GM19455 (cell line): Measurements from ENCODE around the gene TMEM132D.

Experiments
- ATAC-seq: cut with Tn5 transposase; IDR thresholded peaks from one replicate; pipeline ENCODE4 v1.9.1; 2021; ENCODE audit not compliant: unreplicated experiment

TMEM132D gene

DNA sequence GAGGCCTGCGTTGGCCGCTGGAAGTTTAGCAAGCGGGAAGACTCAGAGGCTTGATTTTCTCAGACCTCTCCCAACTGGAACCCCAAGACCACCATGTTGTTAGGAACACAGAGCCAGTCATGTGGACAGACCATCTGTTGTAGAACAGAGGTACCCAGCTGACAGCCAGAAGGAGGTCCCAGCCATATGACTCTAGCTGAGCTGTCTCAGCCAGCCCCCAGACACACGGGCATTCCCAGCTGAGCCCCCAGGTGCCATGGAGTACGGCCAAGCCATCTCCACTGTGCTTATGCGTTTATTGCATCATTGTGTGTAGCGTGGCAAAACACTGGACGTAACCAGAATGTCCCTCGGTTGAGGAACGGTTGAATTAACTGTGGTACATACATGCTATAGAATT lies 421.9 kb downstream of the TMEM132D start:
- ATAC-seq: no peak

DNA sequence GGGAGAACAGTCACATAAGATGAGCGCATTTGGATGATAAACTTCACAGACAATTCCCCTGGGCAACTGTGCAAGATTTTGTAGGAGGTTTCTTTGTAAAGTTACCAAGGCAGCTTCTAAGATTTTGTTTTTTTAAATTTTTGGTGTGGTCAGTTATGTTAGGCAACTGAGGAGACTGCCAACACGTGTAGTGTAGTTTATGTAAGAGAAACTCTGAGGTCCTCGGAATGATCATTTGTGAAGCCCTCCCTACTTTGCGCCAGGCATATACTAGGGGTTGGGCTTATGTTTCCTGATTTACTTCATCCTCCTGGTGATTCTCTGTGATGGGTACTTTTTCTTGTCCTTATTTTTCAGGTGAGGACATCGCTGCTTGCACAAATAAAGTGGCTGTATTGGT lies 433.6 kb downstream of the TMEM132D start:
- ATAC-seq: no peak

DNA sequence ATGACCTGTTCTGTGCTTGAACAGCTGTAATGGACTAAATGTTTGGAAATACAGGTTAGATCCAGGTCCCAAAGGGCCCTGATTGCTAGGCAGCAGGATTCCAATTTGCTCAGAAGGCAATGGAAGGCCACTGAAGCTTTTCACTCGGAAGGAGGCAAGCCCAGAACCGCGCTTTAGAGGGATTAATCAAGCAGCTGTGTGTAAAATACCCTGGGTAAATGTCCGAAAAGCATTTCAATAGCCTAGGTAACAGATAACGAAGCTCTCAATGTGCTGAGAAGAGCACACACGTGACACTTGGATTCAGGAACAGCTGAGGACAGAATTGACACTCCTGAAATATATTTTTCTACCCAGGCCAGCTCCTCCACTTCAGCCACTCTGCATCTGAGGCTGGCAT lies 436.1 kb downstream of the TMEM132D start:
- no peak for ATAC-seq

DNA sequence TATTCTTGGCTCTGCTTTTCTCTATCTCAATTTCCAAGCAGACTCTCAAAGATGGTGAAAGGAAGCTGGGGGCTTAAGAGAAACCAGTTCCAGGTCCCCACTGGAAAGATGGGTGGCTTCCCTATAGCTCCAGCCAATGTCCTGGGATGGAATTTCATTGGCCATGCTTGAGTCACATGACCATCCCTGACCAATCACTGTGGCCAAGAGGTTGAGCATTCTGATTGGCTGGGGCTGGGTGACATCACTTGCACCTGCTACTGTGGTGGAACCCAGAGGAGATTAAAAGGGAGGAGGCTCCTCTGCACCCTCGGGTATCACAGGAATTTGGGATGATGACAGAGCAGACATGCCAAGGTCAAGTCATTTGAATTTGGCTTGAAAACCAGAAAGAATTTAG lies 436.5 kb downstream of the TMEM132D start:
- ATAC-seq: no peak

DNA sequence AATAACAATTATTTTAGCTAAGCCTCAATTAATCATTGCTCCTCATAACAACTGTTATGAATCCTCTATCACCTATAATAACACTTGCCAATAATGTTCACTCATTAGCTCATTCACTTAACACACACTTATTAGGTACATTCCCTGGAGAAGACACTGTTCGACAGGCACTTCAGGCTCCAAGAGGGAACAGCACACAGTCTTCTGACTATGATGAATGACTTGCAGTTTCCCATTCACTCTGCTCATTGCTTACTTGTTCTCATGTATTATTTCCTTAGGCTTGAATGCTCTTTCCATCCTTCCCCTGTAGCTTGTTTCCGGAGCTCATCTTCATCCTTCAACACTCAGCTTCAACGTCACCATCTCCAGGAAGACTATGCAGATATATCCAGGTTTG lies 437.3 kb downstream of the TMEM132D start:
- ATAC-seq: no peak

DNA sequence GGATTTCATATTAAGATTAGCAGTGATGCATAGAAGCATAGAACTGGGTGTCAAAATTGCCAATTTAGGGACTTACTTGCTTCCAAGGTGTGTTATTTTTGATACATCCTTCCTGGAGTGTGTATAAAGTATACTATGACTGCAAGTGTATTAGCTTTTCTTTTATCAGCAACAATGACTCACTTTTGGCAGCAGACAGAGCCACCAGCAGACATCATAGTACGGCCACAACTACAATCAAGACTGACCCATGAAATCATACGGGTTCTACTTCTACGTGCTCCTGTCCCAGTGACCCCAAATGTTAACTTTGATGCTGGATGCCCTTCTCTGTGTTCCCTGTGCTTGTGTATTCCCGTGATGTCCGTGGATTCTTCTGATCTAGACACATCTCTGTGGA lies 443.9 kb downstream of the TMEM132D start:
- no peak for ATAC-seq

DNA sequence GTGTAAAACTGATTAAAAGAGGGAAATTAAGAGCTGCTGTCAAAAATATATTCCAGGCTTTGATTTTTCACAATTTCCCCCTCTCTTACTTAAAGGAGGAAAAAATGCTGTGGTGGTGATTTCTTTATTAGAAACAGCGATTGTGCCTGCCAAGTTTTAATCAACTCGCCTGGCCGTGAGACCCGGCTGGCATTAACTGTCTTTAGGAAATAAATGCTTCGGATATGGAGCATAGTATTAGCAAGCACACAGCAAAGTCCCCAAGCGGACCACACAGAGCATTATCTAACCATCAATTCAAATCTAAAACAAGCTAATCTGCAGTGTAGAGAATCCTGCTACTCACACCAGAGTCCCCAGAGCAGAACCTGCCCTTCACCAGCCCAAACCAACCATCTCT lies 457.1 kb downstream of the TMEM132D start:
- no peak for ATAC-seq

DNA sequence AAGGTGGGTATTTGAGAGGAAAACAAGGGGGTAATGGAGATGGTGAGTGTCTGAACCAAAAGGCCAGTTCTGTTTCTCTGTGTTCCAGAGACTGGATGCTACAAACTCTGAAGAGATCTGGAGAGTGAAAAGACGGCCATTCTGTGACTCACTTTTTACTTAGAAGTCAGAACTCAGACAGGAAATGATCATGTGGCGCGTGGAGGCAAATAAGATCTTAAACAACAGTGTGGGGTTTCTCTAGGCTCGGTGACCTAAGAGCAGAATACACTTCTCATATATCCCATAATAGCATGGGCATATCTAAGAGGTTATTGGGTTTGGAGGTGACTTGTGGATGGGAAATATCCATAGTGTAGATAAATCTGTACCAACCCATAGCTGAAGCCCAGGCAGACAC lies 463.5 kb downstream of the TMEM132D start:
- no peak for ATAC-seq

DNA sequence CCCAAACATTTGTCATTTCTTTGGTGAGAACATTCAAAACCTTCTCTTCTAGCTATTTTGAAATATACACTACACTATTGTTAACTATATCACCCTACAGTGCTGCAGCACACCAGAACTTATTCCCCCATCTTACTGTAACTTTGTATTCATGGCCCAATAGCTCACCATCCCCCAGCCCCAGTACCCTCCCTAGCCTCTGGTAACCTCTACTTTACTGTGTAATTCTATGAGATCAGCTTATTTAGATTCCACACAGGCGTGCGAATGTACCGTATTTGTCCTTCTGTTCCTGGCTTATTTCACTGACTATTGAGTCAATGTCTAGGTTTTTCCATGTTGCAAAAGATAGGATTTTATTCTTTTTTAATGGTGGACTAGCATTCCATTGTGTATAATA lies 469.0 kb downstream of the TMEM132D start:
- no peak for ATAC-seq

DNA sequence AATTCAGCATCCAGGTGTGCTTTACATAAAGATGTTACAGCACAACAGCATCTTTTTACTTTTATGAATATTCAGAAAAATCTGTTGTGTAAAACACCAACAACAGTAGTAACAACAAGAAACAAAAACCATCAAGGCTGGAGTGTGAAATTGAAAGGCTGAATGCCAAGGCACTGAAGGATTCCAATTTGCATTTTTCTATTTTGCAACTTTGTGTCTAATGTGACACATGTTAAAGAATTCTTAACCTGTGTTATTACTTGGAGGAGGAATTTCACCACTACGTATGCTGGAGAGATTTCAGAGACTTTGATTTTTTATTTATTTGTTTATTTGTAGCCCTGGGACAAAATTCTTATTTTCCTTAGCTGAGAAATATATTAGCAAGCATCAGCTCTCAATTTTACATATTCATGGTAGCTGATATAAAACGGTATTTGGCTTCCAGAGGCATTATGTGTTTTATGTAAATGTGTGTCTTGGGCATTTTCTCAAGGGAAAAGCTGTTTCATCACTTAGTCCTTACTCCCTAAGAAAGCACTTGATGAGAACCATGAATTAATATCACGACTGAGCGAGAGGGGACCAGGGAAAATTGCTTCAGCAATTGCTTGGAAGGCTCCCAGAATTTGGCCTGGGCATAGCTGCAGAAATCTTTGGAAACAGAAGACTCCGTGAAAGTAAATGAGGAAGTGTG lies 475.4 kb downstream of the TMEM132D start:
- no peak for ATAC-seq

DNA sequence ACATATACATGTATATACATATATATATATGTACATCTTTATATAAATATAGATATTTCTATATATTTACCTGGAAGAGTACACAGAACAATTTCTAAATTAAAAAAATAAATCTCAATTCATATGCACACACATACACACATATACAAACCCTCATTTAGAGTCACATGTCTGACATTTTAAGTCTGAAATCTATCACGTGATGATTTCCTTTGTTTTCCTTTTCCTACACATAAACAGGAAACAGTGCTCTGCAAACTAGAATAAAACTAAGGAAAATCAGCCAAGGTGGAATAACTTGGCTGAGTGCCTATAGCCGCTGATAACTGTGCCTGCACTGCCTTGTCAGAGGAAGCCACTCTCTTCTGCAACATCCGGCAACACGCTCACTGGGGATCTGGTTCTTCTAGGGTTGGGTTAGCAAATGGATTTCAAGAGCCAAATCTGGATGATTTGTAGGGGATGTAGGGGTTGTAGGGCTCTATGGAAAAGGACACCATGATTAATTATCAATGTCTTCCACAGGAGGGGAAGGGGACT lies 480.7 kb downstream of the TMEM132D start:
- no peak for ATAC-seq

DNA sequence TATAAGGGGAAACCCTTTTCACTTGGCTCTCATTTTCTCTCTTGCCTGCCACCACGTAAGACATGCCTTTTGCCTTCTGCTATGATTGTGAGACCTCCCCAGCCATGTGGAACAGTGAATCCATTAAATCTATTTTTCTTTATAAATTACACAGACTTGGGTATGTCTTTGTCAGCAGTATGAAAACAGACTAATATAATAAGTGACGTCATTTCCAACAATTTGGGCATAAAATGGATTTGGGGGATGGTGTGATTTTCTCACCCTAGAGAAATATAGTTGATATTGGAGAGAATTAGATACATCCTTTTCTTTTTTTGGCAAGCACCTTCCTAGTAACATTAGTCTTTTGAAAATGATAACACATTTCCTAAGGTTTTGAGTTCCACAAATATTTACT lies 490.5 kb downstream of the TMEM132D start:
- ATAC-seq: no peak

DNA sequence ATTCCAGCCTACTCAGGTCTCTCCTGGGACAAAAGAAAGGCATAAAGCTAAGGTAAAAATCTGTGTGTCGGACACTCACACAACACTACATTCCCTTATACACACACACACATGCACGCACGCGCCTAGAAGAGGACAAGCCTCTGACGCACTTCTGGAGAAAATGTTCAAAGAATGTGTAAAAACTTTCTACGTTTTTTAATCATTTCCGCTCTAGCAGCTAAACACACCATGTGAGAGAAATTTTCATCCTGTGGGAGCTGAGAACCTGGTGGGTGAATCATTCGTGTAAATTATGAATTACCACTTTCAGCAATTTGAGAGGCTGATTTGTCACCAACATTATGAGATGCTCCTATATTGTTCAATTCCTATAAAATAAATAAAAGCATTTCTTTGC lies 494.5 kb downstream of the TMEM132D start:
- ATAC-seq: no peak

DNA sequence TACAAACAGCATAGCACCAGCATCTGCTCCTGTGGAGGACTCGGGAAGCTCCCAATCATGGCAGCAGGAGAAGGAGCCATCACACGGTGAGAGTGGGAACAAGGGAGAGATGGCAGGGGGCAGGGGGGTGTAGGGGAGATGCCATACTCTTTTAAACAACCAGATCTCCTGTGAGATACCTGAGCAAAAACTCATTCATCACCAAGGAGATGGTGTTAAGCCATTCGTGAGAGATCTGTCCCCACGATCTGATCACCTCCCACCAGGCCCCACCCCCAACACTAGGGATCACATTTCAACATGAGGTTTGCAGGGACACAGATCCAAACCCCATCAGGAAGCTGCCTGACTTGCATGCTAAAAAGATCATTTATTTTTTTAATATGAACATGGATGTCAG lies 499.3 kb downstream of the TMEM132D start:
- no peak for ATAC-seq

DNA sequence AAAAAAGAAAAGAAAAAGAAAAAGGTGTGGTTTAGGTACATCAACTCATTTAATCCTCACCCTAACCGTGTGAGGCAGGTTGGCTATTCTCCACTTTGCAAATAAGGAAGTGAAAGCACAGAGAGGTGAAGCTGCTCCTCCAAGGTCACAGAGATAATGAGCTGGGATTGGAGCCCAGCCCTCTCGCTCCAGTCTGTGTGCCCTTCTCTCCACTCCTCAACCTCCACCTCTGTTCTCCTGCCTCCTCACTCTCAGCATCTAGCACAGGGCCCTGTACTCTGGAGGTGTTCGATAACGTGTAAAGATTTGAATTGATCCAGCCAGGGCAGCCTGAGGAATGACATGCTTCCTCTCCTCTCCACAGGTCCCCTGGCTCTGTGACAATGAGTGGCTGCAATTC lies 502.3 kb downstream of the TMEM132D start:
- no peak for ATAC-seq

DNA sequence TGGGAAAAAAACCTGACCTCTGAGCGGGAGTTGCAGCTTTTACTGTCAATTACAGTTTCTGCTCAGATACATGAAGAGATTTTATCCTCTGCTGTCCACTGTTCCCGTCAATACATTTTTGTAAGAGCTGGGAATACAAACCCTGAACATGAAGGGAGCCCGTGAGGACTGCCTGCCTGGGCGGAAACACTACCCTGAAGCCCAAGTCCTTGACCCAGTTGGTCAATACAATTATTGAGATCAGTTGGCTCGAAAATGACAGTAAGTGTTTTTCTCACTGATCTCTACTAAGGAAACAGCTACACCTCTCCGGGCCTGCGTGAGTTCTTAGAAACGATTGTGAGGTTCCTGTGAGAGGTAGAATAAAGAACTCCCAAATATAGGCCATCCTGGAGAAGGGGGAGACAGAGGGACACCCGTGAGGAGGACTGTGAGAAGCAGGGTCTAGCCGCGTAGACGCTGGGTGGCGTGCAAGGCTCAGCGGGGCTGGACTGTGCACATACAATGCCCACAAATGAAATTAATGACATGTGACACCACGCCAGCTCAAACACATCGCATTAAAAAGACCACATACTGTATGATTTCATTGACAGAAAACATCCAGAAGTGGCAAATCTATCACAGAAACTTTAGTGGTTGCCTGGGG lies 509.5 kb downstream of the TMEM132D start:
- ATAC-seq: no peak

DNA sequence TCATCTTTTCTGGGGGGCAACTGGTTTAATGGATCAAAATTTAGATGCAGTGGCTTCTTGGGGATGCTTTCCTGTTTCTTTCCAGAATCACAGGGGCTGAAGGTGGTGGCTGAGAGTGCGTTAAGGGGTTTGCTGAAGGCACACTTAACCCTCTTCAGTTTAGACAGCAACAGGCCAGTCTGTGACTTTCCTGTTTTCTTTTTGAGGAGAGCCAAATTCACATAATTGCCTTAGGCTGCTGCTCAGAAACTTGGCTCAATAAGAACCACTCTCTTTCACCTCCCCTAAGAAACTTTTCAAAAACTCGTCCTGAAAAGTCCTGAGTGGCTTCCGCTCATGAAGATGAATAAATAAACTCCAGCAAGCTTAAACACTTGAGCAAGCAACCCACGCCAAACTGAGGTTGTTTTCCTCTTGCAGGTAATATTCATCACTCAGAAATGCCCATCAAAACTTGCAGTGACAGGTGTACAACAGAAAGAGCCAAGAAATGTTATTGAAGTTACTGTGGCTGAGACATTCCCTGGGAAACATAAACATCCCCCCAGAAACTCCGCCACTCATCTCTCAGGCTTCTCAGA lies 510.4 kb downstream of the TMEM132D start:
- no peak for ATAC-seq

DNA sequence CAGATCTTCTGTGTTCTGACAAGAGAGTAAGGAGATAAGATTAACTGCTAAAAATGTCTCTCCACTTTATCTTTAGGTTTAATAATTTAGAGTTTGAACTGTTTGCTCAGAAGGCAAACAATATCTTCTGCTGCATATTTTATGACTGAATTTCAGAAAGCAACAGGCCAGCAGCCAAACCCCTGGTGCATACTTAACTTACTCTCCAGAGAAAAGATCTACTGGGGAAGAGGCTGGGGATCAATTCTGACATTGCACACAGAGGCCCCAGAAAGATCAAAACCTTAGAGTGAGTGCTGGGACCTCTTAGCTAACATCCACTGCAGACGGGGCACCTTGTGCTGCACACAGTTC lies 518.2 kb downstream of the TMEM132D start:
- ATAC-seq: no peak

DNA sequence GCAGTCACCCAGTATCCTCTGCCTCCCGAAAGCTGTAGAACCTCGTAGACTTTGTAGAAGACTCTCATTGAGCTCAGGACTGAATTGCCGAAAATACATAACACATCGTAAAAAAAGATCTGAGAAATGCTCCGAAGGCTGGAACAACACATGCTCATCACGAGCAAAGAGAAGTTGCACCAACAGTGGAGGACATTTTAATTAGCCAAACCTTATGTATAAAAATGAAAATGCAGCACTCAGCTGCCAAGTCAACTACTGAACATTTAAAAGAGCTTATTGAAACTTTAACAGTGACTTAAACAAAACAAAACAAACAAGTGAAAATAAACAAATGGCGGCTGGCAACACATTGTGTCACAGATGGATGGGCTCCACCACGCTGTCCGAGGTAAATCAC lies 519.9 kb downstream of the TMEM132D start:
- ATAC-seq: no peak

DNA sequence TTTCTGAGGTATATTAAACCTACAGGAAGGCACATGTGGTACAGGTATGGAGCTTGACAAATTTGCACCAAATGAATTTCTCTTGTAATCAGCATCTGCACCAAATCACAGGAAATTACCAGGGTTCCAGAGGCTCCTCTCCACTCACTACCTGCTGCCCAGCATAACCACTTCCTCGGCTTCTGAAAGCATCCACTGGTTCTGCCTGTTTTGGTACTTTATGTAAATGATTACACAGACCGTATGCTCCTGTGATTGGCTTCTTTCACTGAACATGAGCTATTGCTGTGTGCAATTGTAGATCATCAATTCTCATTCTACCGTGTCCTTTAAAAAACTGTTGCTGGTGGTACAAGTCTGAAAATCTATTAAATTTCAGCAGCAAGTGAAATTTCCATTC lies 522.1 kb downstream of the TMEM132D start:
- ATAC-seq: no peak

DNA sequence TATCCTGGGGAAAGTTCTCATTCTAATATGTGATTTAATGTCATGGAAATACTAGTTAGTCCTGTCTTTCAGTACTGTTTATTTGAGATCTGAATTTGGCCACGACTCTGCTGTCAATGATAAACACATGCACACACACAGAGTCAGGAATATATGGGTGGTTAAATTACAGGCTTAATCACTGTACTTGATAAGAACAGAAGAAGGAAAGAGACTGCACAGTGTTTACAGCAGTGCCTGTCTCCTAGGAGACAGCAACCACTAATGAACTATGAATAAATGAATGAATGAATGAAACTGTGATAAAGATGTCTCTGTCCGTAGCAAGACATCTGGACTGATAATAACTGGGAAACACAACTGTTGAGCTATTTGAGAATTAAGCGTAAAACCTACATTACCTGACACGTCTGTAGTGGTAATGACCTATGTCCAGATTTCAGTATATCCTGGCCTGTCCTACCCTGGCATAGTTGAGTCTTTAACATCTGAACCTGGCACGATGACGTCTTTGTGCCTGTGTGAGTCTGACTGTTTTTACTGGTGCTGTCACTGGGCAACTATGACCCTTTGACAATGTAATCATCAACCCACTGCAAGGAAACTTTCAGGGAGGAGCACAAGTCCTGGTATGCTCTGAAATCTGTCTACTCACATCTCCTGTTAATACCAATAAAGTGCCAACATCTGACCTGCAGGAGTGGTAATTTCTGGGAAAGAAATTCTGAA lies 524.6 kb downstream of the TMEM132D start:
- ATAC-seq: no peak

DNA sequence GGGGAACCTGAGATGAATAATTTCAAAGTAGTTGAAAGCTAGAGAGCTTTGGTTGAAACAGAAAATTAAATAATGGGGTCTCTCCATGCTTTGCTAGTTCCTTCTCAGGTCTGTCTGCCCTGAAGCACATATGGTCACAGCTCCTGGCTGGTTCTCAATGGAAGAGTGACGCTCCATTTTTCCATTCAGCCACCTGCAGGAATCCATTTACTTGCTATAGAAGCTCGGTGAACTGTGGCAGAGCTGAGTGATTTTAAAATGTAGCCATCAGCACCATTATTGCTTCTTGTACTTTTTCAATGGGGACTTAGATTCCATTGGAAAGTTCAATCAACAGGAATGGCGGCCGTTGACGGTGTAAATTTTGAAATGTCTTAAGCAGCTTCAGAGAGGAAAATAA lies 525.3 kb downstream of the TMEM132D start:
- ATAC-seq: no peak
